HFFc6 (cell line): Measurements from ENCODE around the gene ZNF778. TPM values are rescaled to one million over a fixed set of nuclear protein-coding genes. Genes with fewer than 3 reads are reported as not detected.

Experiments
- DNase-seq: peaks from one replicate; pipeline ENCODE4 v3.0.0-alpha.2; 2018
- H3K27ac Mint-ChIP-seq: 2 replicates; pipeline ENCODE4 v1.8.0; 2020; ENCODE audit warnings: mild to moderate bottlenecking, mixed read lengths
- H3K27me3 Mint-ChIP-seq: 2 replicates; pipeline ENCODE4 v1.8.0; 2021; ENCODE audit warnings: mild to moderate bottlenecking, moderate library complexity, mixed read lengths; ENCODE audit not compliant: insufficient read depth
- H3K36me3 Mint-ChIP-seq: 2 replicates; pipeline ENCODE4 v1.8.0; 2021; ENCODE audit warnings: low read depth, mixed read lengths
- H3K4me1 Mint-ChIP-seq: 2 replicates; pipeline ENCODE4 v1.8.0; 2020; ENCODE audit warnings: low read depth, mixed read lengths
- H3K4me3 Mint-ChIP-seq: 2 replicates; pipeline ENCODE4 v1.8.0; 2020; ENCODE audit warnings: mild to moderate bottlenecking, moderate library complexity, mixed read lengths
- H3K9me3 Mint-ChIP-seq: 2 replicates; pipeline ENCODE4 v1.8.0; 2020; ENCODE audit warnings: mild to moderate bottlenecking, mixed read lengths
- CTCF ChIP-seq: fragments of 200-600 bp; sonication (generic); IDR thresholded peaks from 2 replicates; pipeline ENCODE4 v1.5.0; 2021; ENCODE audit warnings: antibody characterized with exemption, mild to moderate bottlenecking
- total RNA-seq, 6 experiments: library from RNA; stranded (reverse); fragmentation: NEBNext Ultra II Directional; extraction: Animal tissue kit (Norgen Biotek cat#: 25700); gene quantifications; 2 replicates in 1 of 6; 3 replicates in 5 of 6; pipeline ENCODE4 v1.2.3, GENCODE V29; 2021

The ZNF778 gene
- total RNA-seq, 6 experiments from 2014 or later, result 6.8 to 8.1 (median 7.5) TPM

DNA sequence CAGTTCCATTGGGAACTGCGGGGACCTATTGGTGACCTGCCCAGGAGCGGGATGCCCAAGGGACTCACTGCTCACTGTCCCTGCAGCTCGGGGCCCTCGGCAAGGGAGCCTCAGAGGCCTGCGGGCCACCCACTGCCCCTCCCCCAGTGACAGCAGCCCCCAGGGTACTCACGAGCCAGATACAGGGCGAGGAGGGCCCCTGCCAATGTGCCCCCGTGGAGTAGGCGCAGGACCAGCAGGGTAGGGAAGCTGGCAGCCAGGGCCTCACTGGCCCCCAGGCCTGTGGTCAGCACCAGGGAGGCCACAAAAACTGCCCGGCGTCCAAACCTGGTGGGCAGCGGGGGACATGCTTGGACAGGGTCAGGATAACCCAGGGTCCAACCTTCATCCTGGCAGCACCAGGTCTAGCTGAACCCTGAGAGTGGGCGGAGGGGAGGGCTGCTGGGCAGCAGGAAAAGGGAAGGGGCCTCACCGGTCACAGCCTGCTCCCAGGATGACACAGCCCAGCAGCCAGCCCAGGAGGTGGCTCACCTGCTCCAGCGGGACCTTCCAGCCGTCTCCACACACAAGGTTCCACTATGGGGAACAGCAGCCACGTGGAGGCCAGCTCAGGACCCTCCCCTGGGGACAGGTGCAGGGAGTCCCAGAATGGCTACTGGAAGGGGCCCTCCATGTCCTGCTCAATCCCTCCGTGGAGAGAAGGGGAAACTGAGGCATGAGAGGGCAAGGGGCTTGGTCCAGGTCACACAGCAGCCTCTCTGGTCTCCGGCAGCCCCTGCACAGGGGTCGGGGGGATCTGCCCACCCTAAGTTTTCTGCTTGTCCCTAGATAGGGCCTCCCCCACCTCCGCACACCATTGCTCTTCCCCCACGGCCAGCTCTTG, 18.0 kb upstream of the ZNF778 start:
- TF ChIP-seq CTCF, result no peak
- Mint-ChIP-seq H3K36me3 (peaks cover 8% of the 10 kb centered on the region), H3K27me3 (peaks cover 18% of the 10 kb centered on the region), H3K27ac (no peak overlapping the region), H3K4me3 (no peak overlapping the region), H3K4me1 (no peaks in the 10 kb centered on the region), H3K9me3 (peaks cover 11% of the 10 kb centered on the region)
- DNase-seq, result no peak

- Mint-ChIP-seq H3K36me3 (peaks cover 8% of the 10 kb centered on the region), H3K27ac (no peak within 1 kb of the TSS), H3K4me3 (no peak within 1 kb of the TSS), H3K9me3 (peaks cover 11% of the 10 kb centered on the region), H3K27me3 (peaks cover 21% of the 10 kb centered on the region), H3K4me1 (no peaks in the 10 kb centered on the region)
- no peak for TF ChIP-seq CTCF
- DNase-seq, result no peak
These were observed 17.2 kb upstream of the ZNF778 start, which contains the start of gene SLC22A31 for GRCh38 chr16:89200124-89200849. Gene SLC22A31, minus strand, starts transcription at chr16:89200537. Its CDS starts 36 bp downstream, at chr16:89200501.

DNA sequence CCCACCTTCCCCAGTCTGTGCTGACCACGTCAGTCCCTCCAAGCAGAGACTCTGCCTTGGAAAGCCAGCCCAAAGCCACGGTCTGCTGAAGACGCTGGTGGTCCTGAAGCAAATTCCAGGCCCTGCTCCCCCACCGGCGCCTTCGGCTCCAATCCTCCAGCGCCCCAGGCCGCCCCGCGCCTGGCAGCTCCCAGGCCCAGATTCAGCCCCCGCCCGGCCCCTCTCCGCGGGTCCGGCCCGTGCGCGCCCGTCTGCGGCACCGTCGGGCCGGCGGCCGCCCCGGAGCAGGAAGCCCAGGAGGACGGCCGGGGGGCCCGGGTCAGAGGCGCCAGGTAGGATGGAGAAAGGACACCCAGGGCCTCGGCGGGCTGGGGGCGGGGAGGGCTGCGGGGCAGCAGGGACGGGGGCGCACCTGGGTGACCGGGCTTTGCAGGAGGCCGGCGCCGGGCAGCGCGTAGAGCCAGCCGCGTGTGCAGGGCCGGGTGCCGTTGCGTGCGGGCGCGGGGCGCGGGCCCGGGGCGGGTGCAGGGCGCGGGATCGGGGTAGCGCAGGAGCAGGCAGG, 16.6 kb upstream of the ZNF778 start:
- H3K27me3 Mint-ChIP-seq, result peaks cover 21% of the 10 kb centered on the region
- TF ChIP-seq CTCF, result no peak
- H3K4me1 Mint-ChIP-seq, result no peaks in the 10 kb centered on the region
- peaks cover 8% of the 10 kb centered on the region for H3K36me3 Mint-ChIP-seq
- H3K4me3 Mint-ChIP-seq, result no peak overlapping the region
- peaks cover 11% of the 10 kb centered on the region for H3K9me3 Mint-ChIP-seq
- no peak for DNase-seq
- no peak overlapping the region for H3K27ac Mint-ChIP-seq

GRCh38 chr16:89201439-89202377, 15.8 kb upstream of the ZNF778 start:
- no peak for DNase-seq
- no peak overlapping the region for H3K27ac Mint-ChIP-seq
- peaks cover 8% of the 10 kb centered on the region for H3K36me3 Mint-ChIP-seq
- peaks cover 11% of the 10 kb centered on the region for H3K9me3 Mint-ChIP-seq
- no peak for TF ChIP-seq CTCF
- H3K4me3 Mint-ChIP-seq, result no peak overlapping the region
- peaks cover 27% of the 10 kb centered on the region for H3K27me3 Mint-ChIP-seq
- no peaks in the 10 kb centered on the region for H3K4me1 Mint-ChIP-seq
